HG03378 (cell line): ENCODE measurements around the gene MAP2K3.
"Not testable (repeated sequence)": the region's sequence is repeated elsewhere in the genome, so short reads cannot be mapped to it uniquely, and the experiment has no call there.

Experiments
- ATAC-seq: cut with Tn5 transposase; IDR thresholded peaks from one replicate; pipeline ENCODE4 v1.9.1; 2021; ENCODE audit warnings: mild to moderate bottlenecking, moderate library complexity; ENCODE audit not compliant: unreplicated experiment

MAP2K3 gene

DNA sequence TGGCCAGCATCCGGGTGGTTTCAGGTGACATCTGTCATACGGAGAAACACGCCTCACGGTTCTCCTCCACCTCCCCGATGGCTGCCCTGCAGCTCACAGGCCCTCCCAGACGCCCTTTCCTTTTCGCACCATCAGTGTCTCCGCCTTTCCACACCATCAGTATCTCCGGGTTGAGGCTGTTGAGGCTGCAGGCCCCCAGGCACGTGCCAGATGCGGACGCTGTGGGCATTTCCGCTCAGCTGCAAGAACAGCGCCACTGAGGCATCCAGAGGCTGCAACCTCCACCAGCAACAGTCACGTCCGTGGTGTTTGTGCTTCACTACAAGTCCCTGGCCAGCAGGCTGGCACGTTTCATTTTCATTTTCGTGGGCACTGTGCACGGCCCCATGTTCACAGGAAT, 66.0 kb downstream of the MAP2K3 start:
- not testable (repeated sequence) for ATAC-seq

DNA sequence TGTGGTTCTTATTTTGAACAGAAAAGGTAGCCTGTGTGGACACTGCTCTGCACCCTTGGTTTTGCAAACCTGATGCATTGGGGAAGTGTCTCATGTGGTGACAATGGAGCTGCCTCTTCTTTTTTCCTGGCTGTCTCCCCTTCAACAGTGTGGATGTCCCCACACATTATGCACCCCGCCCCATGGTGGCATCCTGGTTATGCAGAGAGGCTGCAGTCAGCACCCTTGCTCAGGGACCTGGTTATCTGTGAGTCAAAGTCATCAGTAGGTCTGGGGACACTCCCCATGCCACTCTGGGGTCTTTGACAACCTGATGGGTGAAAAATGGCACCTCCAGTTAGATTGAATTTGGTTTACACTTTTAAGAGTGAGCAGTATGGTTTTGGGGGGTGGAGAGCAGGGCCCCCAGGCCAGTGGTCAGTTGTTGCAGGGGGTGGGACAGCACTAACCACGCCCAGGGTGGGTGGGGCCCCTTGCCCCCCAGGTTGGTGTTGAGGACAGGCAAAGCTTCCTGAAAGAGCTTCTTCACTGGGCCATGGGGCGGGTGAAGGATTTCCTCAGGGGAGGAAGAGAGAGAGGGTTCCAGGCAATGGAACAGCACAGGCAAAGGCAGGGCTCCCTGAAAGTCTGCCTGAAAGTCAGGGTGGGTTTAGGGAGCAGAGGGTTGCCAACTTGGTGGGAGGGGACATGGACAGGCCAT, 67.0 kb downstream of the MAP2K3 start:
- ATAC-seq = no peak

DNA sequence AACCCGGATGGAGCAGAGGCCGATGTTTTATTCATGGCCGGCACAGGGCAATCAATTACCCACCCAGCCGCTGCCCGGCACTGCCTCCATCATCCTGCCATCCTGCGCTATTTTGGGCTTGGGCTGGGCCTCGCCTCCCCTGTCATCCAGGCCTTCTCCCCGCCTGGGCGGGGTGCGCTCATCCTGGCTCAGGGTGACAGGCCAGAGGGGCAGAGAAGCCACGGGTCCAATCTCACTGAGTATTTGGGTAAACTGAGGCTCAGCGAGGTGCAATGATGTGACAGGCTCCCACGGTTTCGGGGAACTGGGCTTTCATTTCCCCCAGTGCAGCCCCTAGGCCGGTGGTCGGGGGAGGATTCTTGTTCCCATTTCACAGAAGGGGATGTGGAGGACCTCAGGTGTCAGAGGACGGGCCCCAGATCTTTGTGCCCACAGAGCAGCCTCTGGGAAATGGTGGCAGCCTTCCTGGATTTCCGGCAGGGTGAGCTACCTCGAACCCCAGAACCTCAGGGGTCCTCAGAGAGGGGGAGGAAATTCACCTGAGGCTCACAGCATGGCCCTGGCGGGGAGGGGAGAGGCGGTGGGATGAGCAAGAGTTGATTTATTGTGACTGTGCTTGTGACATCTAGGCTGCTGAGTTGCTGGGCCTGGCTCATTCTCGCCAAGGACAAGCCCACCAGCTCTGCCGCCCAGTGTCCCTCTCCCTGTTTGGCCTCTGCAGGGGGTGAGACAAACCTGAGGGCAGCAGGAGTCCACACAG, 67.9 kb downstream of the MAP2K3 start:
- no peak for ATAC-seq

DNA sequence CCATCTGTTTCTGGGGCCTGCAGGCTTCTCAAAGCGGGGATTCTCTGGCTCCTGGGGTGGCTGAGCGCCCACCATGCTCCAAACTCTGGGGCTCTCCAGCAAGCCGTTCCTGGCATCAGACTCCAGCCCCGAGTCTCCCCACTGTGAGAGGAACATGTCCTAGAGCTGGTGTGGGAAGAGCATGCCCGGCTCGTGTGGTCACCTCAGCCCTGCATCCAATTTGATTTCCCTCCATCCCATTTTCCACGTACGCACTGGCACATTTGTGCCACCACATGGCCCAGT, 68.4 kb downstream of the MAP2K3 start:
- no peak for ATAC-seq

DNA sequence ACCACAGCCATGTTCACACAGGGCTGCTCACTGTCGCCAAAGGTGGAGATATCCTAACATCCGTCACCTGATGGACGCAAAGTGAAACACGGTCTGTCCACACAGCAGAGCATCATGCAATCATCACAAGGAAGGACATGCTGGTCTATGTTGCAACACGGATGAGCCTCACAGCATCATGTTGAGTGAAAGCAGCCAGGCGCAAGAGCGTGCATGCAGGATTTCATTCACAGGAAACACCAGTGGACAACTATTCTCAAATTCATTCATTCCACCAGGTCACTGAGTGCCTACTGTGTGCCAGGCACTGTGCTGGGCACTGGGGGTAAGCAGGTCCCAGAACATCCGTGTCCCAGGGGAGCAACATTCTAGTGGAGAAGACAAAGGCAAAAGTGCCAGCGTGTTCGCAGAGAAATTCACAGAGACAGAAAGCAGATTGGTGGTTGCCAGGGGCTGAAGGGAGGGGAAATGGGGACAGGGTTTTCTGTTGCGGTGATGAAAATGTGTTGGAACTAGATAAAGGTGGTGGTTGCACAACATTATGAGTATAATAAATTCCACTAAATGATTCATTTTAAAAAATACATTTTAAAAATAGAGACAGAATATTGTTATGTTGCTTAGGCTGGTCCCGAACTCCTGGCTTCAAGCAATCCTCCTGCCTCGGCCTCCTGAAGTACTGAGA, 69.0 kb downstream of the MAP2K3 start:
- ATAC-seq = no peak

DNA sequence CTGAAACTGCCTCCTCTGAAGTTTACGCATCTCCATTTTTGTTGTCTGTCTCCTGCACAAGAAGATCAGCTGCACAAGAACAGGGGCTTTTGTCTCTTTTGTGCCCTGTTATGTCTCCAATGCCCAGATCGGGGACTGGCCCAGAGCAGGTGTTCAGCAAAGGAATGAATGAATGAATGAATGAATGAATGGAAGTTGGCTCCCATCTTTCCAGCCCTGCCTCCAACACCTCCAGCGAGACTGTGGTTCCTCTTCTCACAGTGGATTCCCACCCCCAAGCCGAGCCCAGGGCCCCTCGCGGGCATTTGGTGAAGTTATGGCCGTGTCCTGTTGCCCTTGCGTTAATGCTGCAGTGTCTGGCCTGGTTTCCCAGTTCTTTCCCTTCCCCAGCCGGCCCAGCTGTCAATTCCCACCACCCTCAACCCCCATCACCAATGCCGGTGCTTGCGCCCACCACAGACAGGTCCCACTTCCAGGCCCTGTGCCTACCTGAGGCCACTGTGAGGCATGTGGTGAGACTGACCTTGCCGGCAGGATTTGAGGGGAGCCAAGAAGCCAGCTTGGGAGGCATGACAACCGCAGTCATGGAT, 70.4 kb downstream of the MAP2K3 start:
- ATAC-seq = no peak

DNA sequence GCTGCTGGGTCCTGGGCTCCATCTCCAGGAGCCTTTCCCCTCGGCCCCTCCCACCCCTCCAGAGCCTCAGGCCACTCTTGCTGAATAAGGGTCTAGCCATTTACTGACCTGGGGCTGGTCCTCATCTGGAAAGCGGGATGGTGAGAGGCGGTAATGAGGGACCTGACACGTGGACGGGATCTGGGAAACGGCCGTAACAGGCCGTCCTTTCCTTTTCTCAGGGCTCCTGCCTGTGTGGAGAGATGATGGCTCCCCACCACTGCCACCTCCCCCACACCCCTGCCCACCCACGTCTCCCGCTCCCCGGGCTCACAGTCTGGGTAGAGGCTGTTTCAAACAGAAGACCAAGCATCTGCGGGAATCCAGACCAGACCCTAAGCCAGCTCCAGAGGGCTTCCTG, 71.1 kb downstream of the MAP2K3 start:
- no peak for ATAC-seq

DNA sequence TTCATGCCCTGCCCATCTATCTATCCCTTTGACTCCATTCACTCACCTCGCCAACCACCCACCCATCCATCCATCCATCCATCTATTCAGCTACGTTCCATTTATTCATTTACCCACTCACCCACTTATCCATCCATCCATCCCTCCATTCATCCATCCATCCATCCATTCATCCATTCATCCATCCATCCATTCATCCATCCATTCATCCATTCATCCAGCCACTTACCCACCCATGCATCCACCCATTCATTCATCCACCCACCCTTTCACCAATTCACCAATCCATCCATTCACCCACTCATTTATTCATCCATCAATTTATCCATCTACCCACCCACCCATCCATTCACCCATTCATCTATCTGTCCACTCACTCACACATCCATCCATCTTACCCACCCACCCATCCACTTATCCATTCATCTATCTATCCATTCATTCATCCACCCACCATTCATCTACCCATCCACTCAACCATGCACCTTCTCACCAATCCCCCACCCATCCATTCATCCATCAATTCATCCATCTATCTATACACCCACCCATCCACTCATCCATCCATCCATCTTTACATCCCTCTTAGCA, 72.1 kb downstream of the MAP2K3 start:
- ATAC-seq = no peak

DNA sequence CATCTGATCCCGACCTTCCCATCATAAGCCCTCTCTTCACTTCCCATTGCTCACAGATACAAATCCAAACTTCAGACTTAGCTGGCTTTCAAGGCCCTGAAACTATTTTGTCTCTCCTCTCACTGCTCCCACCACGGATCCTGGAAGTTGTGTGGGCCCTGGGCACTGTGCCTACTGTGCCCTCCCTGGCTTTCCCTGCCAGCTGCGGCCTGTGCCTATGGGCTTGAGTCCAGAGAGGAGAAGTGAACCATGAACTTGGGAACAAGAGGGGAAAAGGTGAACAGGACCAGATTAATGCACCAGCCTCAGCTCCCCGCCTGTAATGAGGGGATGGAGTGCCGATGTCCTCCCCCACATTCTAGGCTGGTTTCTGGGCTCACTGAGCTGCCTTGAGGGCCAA, 72.8 kb downstream of the MAP2K3 start:
- no peak for ATAC-seq

DNA sequence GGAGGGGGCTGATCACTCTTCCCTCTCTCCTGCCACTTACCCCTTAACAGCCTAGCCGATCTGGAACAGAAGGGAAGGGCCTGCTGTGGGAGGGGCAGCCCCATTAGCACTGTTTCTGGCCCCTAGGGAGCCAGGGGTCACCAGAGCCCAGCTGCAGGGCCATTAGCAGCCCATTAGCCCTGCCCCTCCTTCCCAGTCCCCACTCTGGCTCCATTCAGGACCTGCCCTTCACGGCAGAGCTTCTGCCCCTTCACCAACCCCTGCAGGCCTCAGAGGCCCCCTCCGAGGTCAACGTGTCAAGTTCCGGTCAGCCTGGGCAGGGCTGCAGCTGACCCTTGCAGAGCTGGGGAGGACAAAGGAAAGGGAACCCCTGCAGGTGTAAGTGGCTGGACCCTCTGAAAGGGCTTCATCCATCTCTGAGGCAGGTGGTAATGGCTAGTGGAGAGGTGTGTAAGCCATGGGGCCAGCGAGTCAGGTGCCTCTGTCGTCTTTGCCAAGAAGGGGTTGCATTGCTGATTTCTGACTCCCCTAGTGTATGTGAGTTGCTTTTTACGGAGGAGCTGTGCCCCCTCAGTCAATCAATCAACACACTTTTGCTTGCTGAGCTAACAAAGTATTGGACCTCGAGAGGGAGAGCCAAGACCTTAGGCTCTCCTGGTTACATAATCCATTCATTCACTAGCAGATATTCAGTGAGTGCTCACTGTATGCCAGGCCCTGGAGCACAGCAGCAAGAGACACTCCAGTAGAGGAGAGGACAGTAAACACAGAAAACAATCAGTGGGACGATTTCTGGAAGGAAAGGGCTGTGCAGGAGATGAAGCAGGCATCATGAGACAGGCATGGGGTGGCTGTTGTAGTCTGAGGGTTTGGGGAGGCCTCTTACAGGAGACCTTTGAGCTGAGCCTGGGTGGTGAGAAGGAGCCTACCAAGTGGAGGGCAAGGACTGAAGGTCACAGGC, 73.5 kb downstream of the MAP2K3 start:
- no peak for ATAC-seq

DNA sequence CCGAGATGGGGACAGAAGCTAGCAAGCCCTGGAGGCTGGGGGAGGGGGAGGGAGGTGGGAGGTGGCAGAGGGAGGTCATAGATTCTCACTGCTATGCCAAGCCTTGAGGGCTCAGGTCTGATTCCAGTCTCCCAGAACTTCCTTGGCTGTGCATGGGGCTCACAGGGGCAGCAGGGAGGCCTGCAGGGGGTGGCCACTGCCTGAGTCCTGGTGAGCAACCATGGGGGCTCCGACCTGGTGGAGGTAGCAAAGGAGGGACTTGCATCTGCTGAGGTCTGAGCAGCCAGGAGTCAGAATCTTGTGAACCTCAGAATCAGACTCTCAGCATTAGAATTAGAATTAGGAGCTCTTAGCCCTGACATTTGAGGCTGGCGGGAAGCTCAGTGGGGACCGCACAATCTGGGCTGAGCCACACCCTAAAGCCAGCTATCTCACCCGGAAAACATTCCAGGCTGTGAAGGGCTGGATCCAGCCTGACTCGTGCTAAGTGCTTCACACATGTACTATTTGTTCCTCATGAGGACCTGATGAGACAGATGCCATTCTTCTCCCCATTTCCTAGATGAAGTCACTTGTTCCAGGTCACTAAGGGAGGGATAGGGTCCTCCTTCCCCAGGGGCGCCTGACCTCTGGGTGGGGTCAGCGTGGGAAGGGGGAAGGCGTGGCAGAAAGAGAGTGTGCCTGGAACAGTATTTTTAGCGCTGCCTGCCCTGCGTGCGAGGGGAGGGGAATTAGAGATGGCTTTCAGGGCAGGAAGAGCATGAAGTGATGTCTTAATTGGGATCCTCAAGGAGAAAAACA, 74.4 kb downstream of the MAP2K3 start:
- ATAC-seq = no peak

DNA sequence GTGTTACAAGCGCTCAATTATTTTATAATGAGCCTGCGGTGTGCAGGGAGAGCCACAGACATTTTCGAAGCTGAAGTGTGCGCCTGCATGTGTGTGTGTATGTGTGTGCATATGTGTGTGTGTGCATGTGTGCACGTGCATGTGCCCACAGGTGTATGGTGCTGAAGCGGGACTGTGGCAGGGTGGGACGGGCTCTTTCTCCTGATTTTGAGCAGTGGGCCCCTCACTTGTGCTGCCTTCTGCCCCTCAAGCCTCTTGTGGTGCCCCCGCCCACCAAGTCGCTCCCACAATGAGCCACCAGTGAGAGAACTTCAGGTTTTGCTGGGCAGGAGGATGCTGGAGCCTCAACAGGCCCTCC, 75.0 kb downstream of the MAP2K3 start:
- ATAC-seq = no peak

DNA sequence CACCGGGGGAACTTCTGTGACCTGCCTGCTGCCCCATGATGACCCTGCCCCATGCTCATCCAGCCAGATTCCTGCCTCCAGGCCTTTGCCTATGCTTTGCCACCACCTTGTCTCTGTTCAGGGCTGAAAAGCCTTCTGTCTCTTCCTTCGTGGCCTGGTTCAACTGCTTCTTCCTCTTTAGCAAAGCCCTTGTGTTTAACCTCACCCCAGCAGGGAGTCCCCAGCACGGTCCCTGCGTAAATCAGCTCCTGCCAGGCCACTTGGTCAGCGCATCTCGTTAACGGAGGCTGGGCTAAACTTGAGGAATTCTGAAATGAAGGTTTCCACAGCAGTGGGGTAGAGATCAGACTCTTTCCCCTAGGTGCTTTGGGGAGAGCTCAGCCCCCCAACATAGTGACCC, 75.5 kb downstream of the MAP2K3 start:
- ATAC-seq = no peak

DNA sequence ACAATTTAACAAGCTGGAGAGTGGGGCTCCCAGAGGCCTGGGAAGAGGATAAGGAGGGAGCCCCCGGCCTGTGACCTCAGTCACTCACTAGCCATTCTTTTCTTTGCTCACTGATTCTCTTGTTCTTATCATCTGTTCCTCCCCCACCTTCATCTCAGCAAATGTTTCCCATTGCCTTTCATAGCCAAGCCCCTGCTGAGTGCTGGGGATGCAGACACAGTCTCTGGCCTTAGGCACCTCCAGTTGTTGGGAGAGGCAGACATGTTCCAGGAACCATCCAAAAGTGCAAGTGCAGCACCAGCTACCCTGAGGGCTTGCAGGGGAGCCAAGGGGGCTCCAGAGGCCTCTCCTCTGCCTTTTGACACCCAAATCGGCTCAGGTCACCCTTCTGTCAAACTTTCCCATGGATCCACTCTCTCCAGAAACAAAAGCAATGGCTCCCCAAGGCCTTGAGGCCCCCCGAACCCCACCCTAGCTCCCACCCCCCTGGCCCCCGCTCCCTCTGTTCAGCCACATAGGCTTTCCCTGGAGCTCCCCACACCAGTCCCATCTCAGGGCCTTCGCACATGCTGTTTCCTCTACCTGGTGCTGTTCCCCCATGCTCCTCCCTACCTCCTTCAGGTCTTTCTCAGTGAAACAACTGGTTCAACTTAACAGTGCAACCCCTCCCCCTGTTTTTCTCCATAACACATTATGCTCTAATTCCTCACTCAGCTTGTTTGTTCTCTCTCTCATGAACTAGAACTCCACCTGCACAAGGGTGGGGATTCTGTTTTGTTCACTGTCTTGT, 76.7 kb downstream of the MAP2K3 start:
- ATAC-seq = no peak

DNA sequence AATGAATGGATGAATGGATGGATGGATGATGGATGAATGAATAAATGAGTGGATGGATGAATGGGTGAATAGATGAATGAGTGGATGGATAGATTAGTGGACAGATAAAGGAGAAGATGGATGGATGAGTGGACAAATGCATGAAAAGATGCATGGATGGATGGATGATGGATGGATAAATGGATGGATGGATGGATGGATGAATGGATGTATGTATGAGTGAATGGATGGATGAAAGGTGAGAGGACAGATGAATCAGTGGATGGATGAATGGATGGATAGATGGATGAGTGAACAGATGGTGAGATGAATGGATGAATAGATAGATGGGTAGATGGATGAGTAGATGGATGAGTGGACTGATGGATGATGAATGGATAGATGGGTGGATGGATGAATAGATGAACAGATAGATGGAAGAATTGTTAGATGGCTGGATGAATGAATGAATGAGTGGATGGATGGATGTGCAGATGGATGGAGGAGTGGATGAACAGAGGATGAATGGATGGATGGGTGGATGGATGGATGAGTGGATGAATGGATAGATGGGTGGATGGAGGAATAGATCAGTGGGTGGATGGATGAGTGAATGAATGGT, 77.9 kb downstream of the MAP2K3 start:
- ATAC-seq = no peak

DNA sequence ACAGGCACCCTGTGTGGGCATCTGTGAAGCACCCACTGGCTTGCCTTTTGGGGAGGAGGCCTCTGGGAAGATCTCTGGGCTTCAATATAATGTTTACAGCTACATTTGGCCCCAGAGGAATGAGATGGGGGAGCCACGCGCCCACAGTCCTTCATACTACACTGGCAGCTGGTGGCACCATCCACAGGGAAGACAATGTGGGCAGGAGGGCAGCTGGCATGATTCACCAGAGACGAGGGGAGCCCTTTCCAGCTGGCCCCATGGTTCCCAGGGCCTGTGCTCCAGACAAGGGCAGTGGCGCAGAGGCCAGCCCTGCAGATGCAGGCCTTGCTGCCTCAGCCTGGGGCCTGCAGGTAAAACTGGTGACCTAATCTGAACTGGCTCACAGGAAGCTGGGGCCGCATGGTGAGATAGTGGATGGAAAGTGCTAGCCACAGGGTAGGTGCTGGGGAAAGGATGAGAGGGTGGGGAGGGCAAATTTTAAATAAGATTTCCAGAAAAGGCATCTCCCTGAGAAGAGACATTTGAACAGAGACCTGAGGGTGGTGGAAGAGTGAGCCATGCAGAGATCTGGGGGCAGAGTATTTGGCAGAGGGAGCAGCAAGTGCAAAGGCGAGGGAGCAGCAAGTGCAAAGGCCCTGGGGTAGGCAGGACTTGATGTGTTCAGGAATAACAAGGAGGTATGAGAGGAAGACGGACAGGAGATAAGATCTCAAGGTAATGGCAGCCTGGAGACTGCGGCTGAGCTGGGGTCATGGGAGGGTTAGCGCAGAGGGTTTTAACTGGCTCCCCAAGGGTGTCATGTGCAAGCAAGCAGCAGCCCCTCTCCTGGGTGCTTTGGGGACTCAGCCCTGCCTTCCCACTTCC, 79.5 kb downstream of the MAP2K3 start:
- ATAC-seq = no peak
